H1 (cell line): ENCODE results near the gene TGFA. TPM values are rescaled to one million over a fixed set of nuclear protein-coding genes. Genes with fewer than 3 reads are reported as not detected.
A peak's percentile ranks its signal among the peaks of the same experiment; 100 is the strongest.

Source experiments
- CTCF ChIA-PET: fragments of 300-600 bp; sonication (Branson Sonifier 250); formaldehyde crosslinking; loops from one replicate; lab custom pipeline; 2021; ENCODE audit not compliant: partially characterized antibody; lab: Charles Lee
- POLR2A ChIA-PET: fragments of 300-600 bp; sonication (Branson Sonifier 250); formaldehyde crosslinking; loops from one replicate; lab custom pipeline; 2021; ENCODE audit warnings: inconsistent platforms; ENCODE audit not compliant: partially characterized antibody; lab: Charles Lee
- DNase-seq, 2 experiments: peaks; one replicate each; pipeline versions ENCODE4 v3.0.0 to v3.0.0-alpha.2; 2010 to 2022; ENCODE audit warnings: low spot score in 2 of 2, low read depth in 1 of 2, mixed read lengths in 1 of 2
- FAIRE-seq: peaks from 2 replicates; lab custom pipeline; 2011; peaks lifted over from hg19 to GRCh38; lab: Jason Lieb, UNC
- H2AFZ ChIP-seq: 2 replicates; pipeline ENCODE4 v1.8.1; 2012; ENCODE audit warnings: low read length, inconsistent platforms
- H2AK5ac ChIP-seq: 2 replicates; pipeline ENCODE4 v1.6.1; 2013; ENCODE audit warnings: low read depth, low read length
- H2BK120ac ChIP-seq: replicated peaks from 2 replicates; pipeline ENCODE3; 2013; ENCODE audit warnings: low read depth, low read length, inconsistent platforms
- H2BK12ac ChIP-seq: 2 replicates; pipeline ENCODE4 v1.6.1; 2013; ENCODE audit warnings: low read depth, low read length
- H2BK15ac ChIP-seq: 2 replicates; pipeline ENCODE4 v1.6.1; 2013; ENCODE audit warnings: low read length
- H2BK20ac ChIP-seq: 2 replicates; pipeline ENCODE4 v1.6.1; 2013; ENCODE audit warnings: low read length
- H2BK5ac ChIP-seq: 2 replicates; pipeline ENCODE4 v1.6.1; 2013; ENCODE audit warnings: low read depth, low read length
- H3K14ac ChIP-seq: 2 replicates; pipeline ENCODE4 v1.6.1; 2013; ENCODE audit warnings: inconsistent platforms; ENCODE audit not compliant: insufficient read length
- H3K18ac ChIP-seq: 2 replicates; pipeline ENCODE4 v1.6.1; 2013; ENCODE audit warnings: low read length; ENCODE audit errors: extremely low read depth
- H3K23ac ChIP-seq: 2 replicates; pipeline ENCODE4 v1.6.1; 2013; ENCODE audit warnings: inconsistent platforms; ENCODE audit not compliant: insufficient read length
- H3K23me2 ChIP-seq: 2 replicates; pipeline ENCODE4 v1.6.1; 2013; ENCODE audit warnings: low read depth, low read length
- H3K27ac ChIP-seq: 2 replicates; pipeline ENCODE4 v1.6.1; 2011; ENCODE audit warnings: low read depth, low read length, inconsistent platforms
- H3K27me3 ChIP-seq, 4 experiments: replicated peaks in 1 of 4; 1 replicate in 1 of 4; 2 replicates in 3 of 4; pipeline versions ENCODE4 v1.6.1 to v1.8.1; 2011 to 2013; ENCODE audit warnings: low read length in 3 of 4, mild to moderate bottlenecking in 3 of 4, inconsistent platforms in 2 of 4, mixed read lengths in 2 of 4, moderate library complexity in 1 of 4; ENCODE audit not compliant: control insufficient read depth in 3 of 4, insufficient read depth in 3 of 4; ENCODE audit errors: extremely low read depth in 1 of 4
- H3K36me3 ChIP-seq, 4 experiments: 2 replicates each; pipeline versions ENCODE4 v1.6.1 to v1.8.1; 2011 to 2013; ENCODE audit warnings: mild to moderate bottlenecking in 4 of 4, low read length in 3 of 4, moderate library complexity in 2 of 4, control low read depth in 1 of 4, inconsistent platforms in 1 of 4; ENCODE audit not compliant: insufficient read depth in 4 of 4, control insufficient read depth in 2 of 4
- H3K4ac ChIP-seq: replicated peaks from 2 replicates; pipeline ENCODE3; 2013; ENCODE audit warnings: low read length, low read depth, mixed read lengths, inconsistent platforms; ENCODE audit not compliant: insufficient read length
- H3K4me1 ChIP-seq, 4 experiments: replicated peaks in 1 of 4; 1 replicate in 1 of 4; 2 replicates in 3 of 4; pipeline versions ENCODE4 v1.6.1 to v1.8.1; 2011 to 2013; ENCODE audit warnings: low read length in 3 of 4, inconsistent platforms in 2 of 4, mixed read lengths in 1 of 4; ENCODE audit not compliant: insufficient read depth in 4 of 4, control insufficient read depth in 3 of 4
- H3K4me2 ChIP-seq, 2 experiments: 2 replicates each; pipeline versions ENCODE4 v1.6.1 to v1.8.1; 2011 to 2013; ENCODE audit warnings: low read depth in 2 of 2, low read length in 2 of 2, control low read depth in 1 of 2, inconsistent platforms in 1 of 2, mild to moderate bottlenecking in 1 of 2; ENCODE audit not compliant: insufficient read depth in 1 of 2
- H3K4me3 ChIP-seq, 4 experiments: fragments of 200-600, 300-600 bp in 1 of 4; sonication (generic), shearing (Covaris generic), sonication (Bioruptor Twin) in 1 of 4; 2 replicates each; pipeline versions ENCODE4 v1.5.1 to v1.8.1; 2011 to 2016; ENCODE audit warnings: low read length in 4 of 4, low read depth in 3 of 4, control low read depth in 2 of 4, inconsistent platforms in 2 of 4, mild to moderate bottlenecking in 2 of 4, mixed read lengths in 1 of 4, moderate library complexity in 1 of 4; ENCODE audit not compliant: insufficient read depth in 2 of 4; ENCODE audit errors: extremely low read depth in 1 of 4
- H3K56ac ChIP-seq: replicated peaks from 2 replicates; pipeline ENCODE3; 2013; ENCODE audit warnings: low read depth, mild to moderate bottlenecking, mixed read lengths, low read length, inconsistent platforms; ENCODE audit not compliant: insufficient read length
- H3K79me1 ChIP-seq: 2 replicates; pipeline ENCODE4 v1.6.1; 2013; ENCODE audit warnings: low read depth, low read length, control low read depth
- H3K79me2 ChIP-seq, 2 experiments: 2 replicates each; pipeline versions ENCODE4 v1.6.1 to v1.8.1; 2012 to 2013; ENCODE audit warnings: low read length in 2 of 2, mild to moderate bottlenecking in 2 of 2, inconsistent platforms in 1 of 2; ENCODE audit not compliant: insufficient read depth in 2 of 2, control insufficient read depth in 1 of 2
- H3K9ac ChIP-seq, 4 experiments: replicated peaks in 1 of 4; 1 replicate in 1 of 4; 2 replicates in 3 of 4; pipeline versions ENCODE4 v1.6.1 to v1.8.1; 2011 to 2013; ENCODE audit warnings: low read depth in 3 of 4, low read length in 3 of 4, control low read depth in 2 of 4, mild to moderate bottlenecking in 2 of 4, moderate library complexity in 2 of 4, inconsistent platforms in 1 of 4; ENCODE audit errors: extremely low read depth in 1 of 4
- H3K9me3 ChIP-seq, 2 experiments: 2 replicates each; pipeline versions ENCODE4 v1.6.1 to v1.8.1; 2012 to 2013; ENCODE audit warnings: mild to moderate bottlenecking in 2 of 2, moderate library complexity in 2 of 2, control low read depth in 1 of 2, inconsistent platforms in 1 of 2, low read depth in 1 of 2, low read length in 1 of 2, mixed read lengths in 1 of 2; ENCODE audit not compliant: insufficient read depth in 2 of 2
- H4K20me1 ChIP-seq, 2 experiments: replicated peaks in 1 of 2; 2 replicates each; pipeline versions ENCODE3 to v1.8.1; 2011 to 2013; ENCODE audit warnings: inconsistent platforms in 2 of 2, low read length in 2 of 2, mild to moderate bottlenecking in 1 of 2; ENCODE audit not compliant: insufficient read depth in 2 of 2, control insufficient read depth in 1 of 2
- H4K5ac ChIP-seq: 2 replicates; pipeline ENCODE4 v1.6.1; 2013; ENCODE audit warnings: low read length, low read depth, mixed read lengths, inconsistent platforms; ENCODE audit not compliant: insufficient read length
- H4K8ac ChIP-seq: 2 replicates; pipeline ENCODE4 v1.8.0; 2013; ENCODE audit warnings: mild to moderate bottlenecking, moderate library complexity, low read length, inconsistent platforms; ENCODE audit not compliant: insufficient read depth; ENCODE audit errors: extremely low read depth
- H4K91ac ChIP-seq: replicated peaks from 2 replicates; pipeline ENCODE3; 2013; ENCODE audit warnings: low read length, mixed read lengths, inconsistent platforms; ENCODE audit not compliant: insufficient read length
- ASH2L ChIP-seq: fragments of 200-600, 300-600 bp; sonication (generic); IDR thresholded peaks from one replicate; pipeline ENCODE4 v1.7.1; 2017; ENCODE audit warnings: low read length
- ATF2 ChIP-seq: IDR thresholded peaks from 2 replicates; pipeline ENCODE4 v1.6.1; 2012; ENCODE audit warnings: low read length, inconsistent platforms
- BRCA1 ChIP-seq: IDR thresholded peaks from 2 replicates; pipeline ENCODE4 v1.6.1; 2012; ENCODE audit warnings: low read depth, low read length, improper control_type of control experiment
- CEBPB ChIP-seq: IDR thresholded peaks from 2 replicates; pipeline ENCODE4 v1.6.1; 2012; ENCODE audit warnings: low read depth, low read length
- EGR1 ChIP-seq: IDR thresholded peaks from 2 replicates; pipeline ENCODE4 v1.6.1; 2011; ENCODE audit warnings: low read depth, low read length, borderline replicate concordance
- EZH2 ChIP-seq: fragments of 200-600 bp; sonication (generic); IDR thresholded peaks from 2 replicates; pipeline ENCODE4 v1.7.1; 2012; ENCODE audit warnings: low read depth, mild to moderate bottlenecking, moderate library complexity, low read length, inconsistent platforms; ENCODE audit not compliant: severe bottlenecking
- RBBP5 ChIP-seq: IDR thresholded peaks from 2 replicates; pipeline ENCODE4 v1.7.1; 2012; ENCODE audit warnings: low read depth, mild to moderate bottlenecking, inconsistent platforms, low read length, moderate library complexity, borderline replicate concordance
- RNF2 ChIP-seq: fragments of 200-900, 300-1000 bp; sonication (generic); IDR thresholded peaks from 2 replicates; pipeline ENCODE4 v1.7.1; 2016; ENCODE audit warnings: borderline replicate concordance, low read depth, mild to moderate bottlenecking, antibody characterized with exemption, low read length; ENCODE audit not compliant: poor library complexity, severe bottlenecking; ENCODE audit errors: missing control alignments
- RXRA ChIP-seq: IDR thresholded peaks from 2 replicates; pipeline ENCODE4 v1.6.1; 2011; ENCODE audit warnings: low read depth, mild to moderate bottlenecking, low read length, moderate library complexity; ENCODE audit not compliant: insufficient read depth
- SIN3A ChIP-seq, 2 experiments: IDR thresholded peaks in 1 of 2; conservative IDR thresholded peaks in 1 of 2; 2 replicates each; pipeline ENCODE4 v1.6.1; 2011 to 2012; ENCODE audit warnings: low read length in 2 of 2, improper control_type of control experiment in 1 of 2, low read depth in 1 of 2, mild to moderate bottlenecking in 1 of 2
- SIRT6 ChIP-seq: IDR thresholded peaks from one replicate; pipeline ENCODE4 v1.7.1; 2012; ENCODE audit warnings: low read length, inconsistent platforms
- TCF12 ChIP-seq: IDR thresholded peaks from 2 replicates; pipeline ENCODE4 v1.6.1; 2011; ENCODE audit warnings: low read depth, mild to moderate bottlenecking, low read length
- WGBS, 2 experiments: shearing (Covaris generic) in 1 of 2; methylation state at CpG; one replicate each; pipeline versions ENCODE4 v1.1.6 to v1.1.7; 2013 to 2015; ENCODE audit warnings: low lambda C conversion rate in 2 of 2, mixed read lengths in 2 of 2, inconsistent platforms in 1 of 2, low coverage in 1 of 2, missing lambda C conversion rate in 1 of 2; ENCODE audit not compliant: insufficient replicate concordance in 2 of 2, insufficient coverage in 1 of 2, insufficient read length in 1 of 2; ENCODE audit errors: extremely low coverage in 1 of 2, missing lambda C conversion rate in 1 of 2; 5-methylcytosine and 5-hydroxymethylcytosine counted together
- polyA plus RNA-seq, 7 experiments: library from polyadenylated mRNA; depleted of rRNA in 3 of 7; stranded (reverse) in 5 of 7; unstranded in 2 of 7; fragments of >200 nt in 5 of 7; fragments of 200-250 nt in 2 of 7; gene quantifications; 1 replicate in 5 of 7; 2 replicates in 1 of 7; 4 replicates in 1 of 7; pipeline versions ENCODE4 v1.2.1 to v1.2.3, GENCODE V29; 2011 to 2013; ENCODE audit warnings: missing spikeins in 2 of 7, mixed read lengths in 2 of 7
- total RNA-seq: library from RNA; stranded (reverse); fragmentation: NEBNext Ultra II Directional; extraction: Animal tissue kit (Norgen Biotek cat#: 25700); gene quantifications from 2 replicates; pipeline ENCODE4 v1.2.1, GENCODE V29; 2021

Gene TGFA
- total and polyA plus RNA-seq, 2 of the 8 experiments (the other 6 are each of a cell fraction or from before 2014, with no cell fraction given): 1.8 to 3.7 TPM

- 90% methylated on average over 5 of the region's 5 CpGs; no CpG with 5 or more reads in 1 of the 2 experiments for WGBS, 2 experiments
- H3K27ac ChIP-seq: no peak overlapping the region
- no peak overlapping the region for H2BK15ac ChIP-seq
- H3K18ac ChIP-seq: no peak overlapping the region
- H3K9me3 ChIP-seq: no peaks in the 10 kb centered on the region
- no peak overlapping the region for H4K91ac ChIP-seq
- ChIA-PET POLR2A (no interaction called here), CTCF (interaction anchor here (1.2 kb wide), 1 partner anchor 14 kb away, joined by 3 read pairs; no protein-coding TSS in a partner anchor)
- H3K27me3 ChIP-seq: no peaks in the 10 kb centered on the region; a peak in 1 of 7 replicates
- H3K79me1 ChIP-seq: no peaks in the 10 kb centered on the region
- H3K9ac ChIP-seq: no peak overlapping the region
- H3K23me2 ChIP-seq: no peaks in the 10 kb centered on the region
- no peak overlapping the region for H3K4me3 ChIP-seq
- H4K5ac ChIP-seq: no peak overlapping the region
- no peak overlapping the region for H4K8ac ChIP-seq
- H3K23ac ChIP-seq: no peak overlapping the region
- H3K56ac ChIP-seq: no peak overlapping the region
- no peaks in the 10 kb centered on the region for H4K20me1 ChIP-seq
- H2BK12ac ChIP-seq: no peak overlapping the region
- H3K14ac ChIP-seq: no peak overlapping the region
- H2AK5ac ChIP-seq: no peak overlapping the region
- H2AFZ ChIP-seq: no peak overlapping the region
- no peak overlapping the region for H2BK20ac ChIP-seq
- no peak overlapping the region for H3K4ac ChIP-seq
- no peak overlapping the region for H2BK5ac ChIP-seq
- FAIRE-seq: peak; percentile 7
- H3K36me3 ChIP-seq: no peaks in the 10 kb centered on the region
- no peak for DNase-seq
- no peak overlapping the region for H2BK120ac ChIP-seq
- peaks cover 0 to 3% (median 1%) of the 10 kb centered on the region in 4 experiments; a peak in 3 of 7 replicates for H3K4me1 ChIP-seq
- no peak overlapping the region for H3K4me2 ChIP-seq
- no peaks in the 10 kb centered on the region for H3K79me2 ChIP-seq
- TF ChIP-seq EZH2 (no peak), ASH2L (no peak), CEBPB (no peak), ATF2 (no peak), SIN3A (conservative IDR thresholded peaks at IDR 0.05 in 1 of 2, IDR thresholded peaks at IDR 0.05 in 1 of 2; ENCODE audit: low read depth in 1 of 2, low read length in 2 of 2) (no peak), RNF2 (no peak), BRCA1 (no peak), RXRA (no peak), SIRT6 (no peak), RBBP5 (no peak), TCF12 (no peak), EGR1 (no peak)
Measured at GRCh38 chr2:70490381-70490780, 63.2 kb downstream of the TGFA start.
